K562 (cell line): ENCODE results near the gene EIF4E. TPM values are rescaled to one million over a fixed set of nuclear protein-coding genes. Genes with fewer than 3 reads are reported as not detected.

Source experiments
- ATAC-seq: fragments of 200-7000 bp; cut with Tn5 transposase; 3 replicates; pipeline ENCODE4 v1.9.1; 2020; ENCODE audit warnings: moderate library complexity
- BruUV-seq: library from RNA; stranded (reverse); fragments of 400-500 nt; replicated peaks from 2 replicates; lab custom pipeline; 2021; lab: Mats Ljungman, UMichigan
- CTCF ChIA-PET: fragments of 300-600 bp; formaldehyde crosslinking; extraction: SDS; loops from one replicate; lab custom pipeline; 2021; ENCODE audit warnings: low intra/inter-chr PET ratio; lab: Yijun Ruan, JAX
- POLR2A ChIA-PET: fragments of 300-600, 350-650 bp; sonication (Branson Sonifier 250); formaldehyde crosslinking; extraction: SDS; loops from one replicate; lab custom pipeline; 2021; ENCODE audit warnings: antibody characterized with exemption, inconsistent platforms; lab: Yijun Ruan, JAX
- DNase-seq, 4 experiments: peaks; one replicate each; pipeline versions ENCODE4 v3.0.0 to v3.0.0-alpha.2; 2011 to 2018; ENCODE audit warnings: low spot score in 3 of 4, mixed read lengths in 3 of 4; ENCODE audit errors: extremely low read depth in 1 of 4
- FAIRE-seq: peaks from 2 replicates; lab custom pipeline; 2011; peaks lifted over from hg19 to GRCh38; lab: Jason Lieb, UNC
- H2AFZ ChIP-seq: 2 replicates; pipeline ENCODE4 v1.6.0; 2011; ENCODE audit warnings: low read depth, low read length, control low read depth, inconsistent platforms
- H3K27ac ChIP-seq: fragments of 200-600 bp; 3 replicates; pipeline ENCODE4 v1.8.0; 2011; ENCODE audit warnings: low read depth, mild to moderate bottlenecking, control low read depth, inconsistent platforms, low read length, moderate library complexity, mixed read lengths; ENCODE audit errors: extremely low read depth
- H3K27me3 ChIP-seq, 2 experiments: fragments of 300-600 bp in 1 of 2; 2 replicates in 1 of 2; 3 replicates in 1 of 2; pipeline versions ENCODE4 v1.6.0 to v1.8.0; 2011; ENCODE audit warnings: inconsistent platforms in 2 of 2, low read length in 2 of 2, mild to moderate bottlenecking in 1 of 2, mixed read lengths in 1 of 2, moderate library complexity in 1 of 2; ENCODE audit not compliant: control insufficient read depth in 2 of 2, insufficient read depth in 2 of 2
- H3K36me3 ChIP-seq: fragments of 300-600 bp; 3 replicates; pipeline ENCODE4 v1.8.0; 2011; ENCODE audit warnings: mild to moderate bottlenecking, low read length, inconsistent platforms; ENCODE audit not compliant: control insufficient read depth, insufficient read depth
- H3K4me1 ChIP-seq, 2 experiments: fragments of 200-600 bp in 1 of 2; replicated peaks in 1 of 2; 2 replicates in 1 of 2; 3 replicates in 1 of 2; pipeline versions ENCODE4 v1.5.1 to v1.8.0; 2011; ENCODE audit warnings: inconsistent platforms in 2 of 2, low read length in 2 of 2, mild to moderate bottlenecking in 1 of 2, mixed read lengths in 1 of 2, moderate library complexity in 1 of 2; ENCODE audit not compliant: control insufficient read depth in 2 of 2, insufficient read depth in 2 of 2
- H3K4me2 ChIP-seq: 2 replicates; pipeline ENCODE4 v1.6.1; 2011; ENCODE audit warnings: low read length, control low read depth, inconsistent platforms, mixed read lengths; ENCODE audit not compliant: insufficient read depth
- H3K4me3 ChIP-seq: fragments of 200-600 bp; sonication (generic), shearing (Covaris generic); 2 replicates; pipeline ENCODE4 v1.5.1; 2016; ENCODE audit warnings: control low read depth, inconsistent platforms
- H3K79me2 ChIP-seq: fragments of 200-600 bp; 3 replicates; pipeline ENCODE4 v1.8.0; 2011; ENCODE audit warnings: low read length, inconsistent platforms; ENCODE audit not compliant: control insufficient read depth, insufficient read depth
- H3K9ac ChIP-seq, 2 experiments: 2 replicates each; pipeline versions ENCODE4 v1.6.0 to v1.6.1; 2011; ENCODE audit warnings: low read depth in 2 of 2, low read length in 2 of 2, control low read depth in 1 of 2, inconsistent platforms in 1 of 2, mild to moderate bottlenecking in 1 of 2, mixed read lengths in 1 of 2; ENCODE audit not compliant: insufficient read depth in 1 of 2
- H3K9me1 ChIP-seq: one replicate; pipeline ENCODE4 v1.6.0; 2011; ENCODE audit warnings: inconsistent platforms, mild to moderate bottlenecking, low read length, moderate library complexity; ENCODE audit not compliant: control insufficient read depth, insufficient read depth
- H3K9me3 ChIP-seq: replicated peaks from 2 replicates; pipeline ENCODE4 v1.5.1; 2011; ENCODE audit warnings: low read depth, low read length, inconsistent platforms; ENCODE audit not compliant: control insufficient read depth, insufficient read depth
- H4K20me1 ChIP-seq: replicated peaks from 2 replicates; pipeline ENCODE4 v1.6.1; 2011; ENCODE audit warnings: low read length, inconsistent platforms, mixed read lengths; ENCODE audit not compliant: control insufficient read depth, insufficient read depth
- ARHGAP35 ChIP-seq: fragments of 450-650 bp; IDR thresholded peaks from 2 replicates; pipeline ENCODE4 v1.6.1; 2018; ENCODE audit not compliant: partially characterized antibody
- CTCF ChIP-seq, 3 experiments: IDR thresholded peaks in 2 of 3; conservative IDR thresholded peaks in 1 of 3; 2 replicates each; pipeline ENCODE4 v1.5.1; 2011 to 2012; ENCODE audit warnings: low read length in 3 of 3, mild to moderate bottlenecking in 3 of 3, control low read depth in 2 of 3, improper control_type of control experiment in 1 of 3, inconsistent platforms in 1 of 3, low read depth in 1 of 3, mixed read lengths in 1 of 3, moderate library complexity in 1 of 3; ENCODE audit not compliant: insufficient read depth in 2 of 3
- EHMT2 ChIP-seq: fragments of 450-650 bp; IDR thresholded peaks from 2 replicates; pipeline ENCODE4 v1.6.1; 2018; ENCODE audit warnings: antibody characterized with exemption
- ELK1 ChIP-seq: sonication (generic); formaldehyde crosslinking; IDR thresholded peaks from 2 replicates; pipeline ENCODE4 v1.8.1; 2022; ENCODE audit warnings: missing genetic modification reagents
- FOXJ2 ChIP-seq: fragments of 200-800 bp; sonication (Bioruptor generic); IDR thresholded peaks from 2 replicates; pipeline ENCODE4 v1.6.1; 2016; ENCODE audit warnings: missing genetic modification characterization, missing compliant biosample characterization
- GATA2 ChIP-seq: sonication (generic); formaldehyde crosslinking; IDR thresholded peaks from 2 replicates; pipeline ENCODE4 v1.4.0; 2020; ENCODE audit warnings: mild to moderate bottlenecking, missing genetic modification reagents
- HNRNPH1 ChIP-seq: fragments of 200-400 bp; formaldehyde crosslinking; optimal IDR thresholded peaks from 2 replicates; pipeline ENCODE3; 2017; ENCODE audit warnings: low read depth, mild to moderate bottlenecking, low read length, moderate library complexity
- KHSRP ChIP-seq: fragments of 450-650 bp; IDR thresholded peaks from 2 replicates; pipeline ENCODE4 v1.6.1; 2017
- NBN ChIP-seq: fragments of 450-650 bp; IDR thresholded peaks from 2 replicates; pipeline ENCODE4 v1.6.1; 2016; ENCODE audit warnings: low read depth, mild to moderate bottlenecking
- NCOA4 ChIP-seq: fragments of 450-650 bp; IDR thresholded peaks from 2 replicates; pipeline ENCODE4 v1.6.1; 2018; ENCODE audit warnings: mild to moderate bottlenecking; ENCODE audit not compliant: partially characterized antibody
- RHOXF2B ChIP-seq: fragments of 250-450 bp; sonication (Bioruptor Pico); conservative IDR thresholded peaks from 2 replicates; pipeline ENCODE4 v1.5.1; 2021
- SMARCA4 ChIP-seq: fragments of 450-650 bp; IDR thresholded peaks from 2 replicates; pipeline ENCODE4 v1.6.1; 2016
- TAF7 ChIP-seq: fragments of 450-650 bp; IDR thresholded peaks from 2 replicates; pipeline ENCODE4 v1.6.1; 2016; ENCODE audit warnings: missing genetic modification characterization, missing compliant biosample characterization
- TBP ChIP-seq: optimal IDR thresholded peaks from 2 replicates; pipeline ENCODE3; 2011; ENCODE audit warnings: low read depth, low read length, improper control_type of control experiment
- ZNF282 ChIP-seq: sonication (generic); formaldehyde crosslinking; IDR thresholded peaks from 2 replicates; pipeline ENCODE4 v1.8.1; 2023; ENCODE audit warnings: missing genetic modification reagents
- WGBS: fragments of 100-300 bp; shearing (Covaris generic); methylation state at CpG from one replicate; pipeline ENCODE4 v1.1.6; 2016; ENCODE audit warnings: low coverage, mixed read lengths; ENCODE audit not compliant: insufficient coverage; ENCODE audit errors: missing lambda C conversion rate; 5-methylcytosine and 5-hydroxymethylcytosine counted together
- in situ Hi-C: fragments of 300-500 bp; cut with MboI; formaldehyde crosslinking; loops from 4 replicates; pipeline ENCODE4 v1.15.0; 2018; ENCODE audit warnings: inconsistent platforms, mixed read lengths
- intact Hi-C: fragments of 100-400 bp; cut with micrococcal nuclease; formaldehyde crosslinking; loops from 2 replicates; pipeline ENCODE4 v1.14.2; 2022
- polyA plus RNA-seq, 8 experiments: library from polyadenylated mRNA; depleted of rRNA in 4 of 8; stranded (reverse) in 5 of 8; unstranded in 3 of 8; fragments of >200 nt; fragmentation: Nextera tagmentation in 2 of 8; fragmentation: Illumina TruSeq in 1 of 8; extraction: Ambion mirVana in 2 of 8; extraction: Trizol in 1 of 8; gene quantifications; 2 replicates each; pipeline versions ENCODE4 v1.2.1 to v1.2.3, GENCODE V29; 2011 to 2014; ENCODE audit warnings: inconsistent platforms in 1 of 8, missing spikeins in 1 of 8
- total RNA-seq, 7 experiments: library from RNA; depleted of rRNA in 6 of 7; stranded (reverse); fragments of >200 nt in 6 of 7; fragmentation: Illumina TruSeq in 2 of 7; extraction: Trizol in 2 of 7; gene quantifications; 2 replicates each; pipeline versions ENCODE4 v1.2.1 to v1.2.3, GENCODE V29; 2011 to 2021; ENCODE audit warnings: low replicate concordance in 1 of 7

EIF4E gene
- total and polyA plus RNA-seq, 9 of the 15 experiments (the other 6 are each of a cell fraction or from before 2014, with no cell fraction given), result 164 to 489 (median 179) TPM

- Histone ChIP-seq H3K4me3 (no peak overlapping the region), H3K27ac (no peak overlapping the region), H3K4me2 (no peak overlapping the region), H3K9me3 (no peaks in the 10 kb centered on the region), H4K20me1 (no peaks in the 10 kb centered on the region), H3K4me1 (peaks cover 7 to 12% of the 10 kb centered on the region in 2 experiments; a peak in 4 of 5 replicates), H3K27me3 (no peaks in the 10 kb centered on the region)
- no TSS peak for BruUV-seq
- ATAC-seq, result no peak
- TF ChIP-seq KHSRP, result no peak
- TF ChIP-seq HNRNPH1, result no peak
- no peak for TF ChIP-seq ZNF282 (CRISPR knock-in tag)
- TF ChIP-seq RHOXF2B (CRISPR knock-in tag), result no peak
- TF ChIP-seq, all 486 proteins: peak for 0
- CTCF ChIA-PET, result no interaction called here
- H3K9ac ChIP-seq, result no peak overlapping the region
- in situ Hi-C loops, result no loop called here
- H2AFZ ChIP-seq, result no peak overlapping the region
- intact Hi-C loops, result no loop called here
- no peak for FAIRE-seq
- no peaks in the 10 kb centered on the region for H3K79me2 ChIP-seq
- POLR2A ChIA-PET, result no interaction called here
- no peaks in the 10 kb centered on the region for H3K36me3 ChIP-seq
- H3K9me1 ChIP-seq, result no peaks in the 10 kb centered on the region
- WGBS, result 38% methylated on average over 2 of the region's 2 CpGs
- no peak for DNase-seq
These were observed 30.5 kb upstream of the EIF4E start for GRCh38 chr4:98959411-98959810.

GRCh38 chr4:98958065-98958464, 29.1 kb upstream of the EIF4E start:
- Histone ChIP-seq H3K27ac (no peak overlapping the region), H3K9ac (no peak overlapping the region), H3K79me2 (no peaks in the 10 kb centered on the region), H2AFZ (no peak overlapping the region), H4K20me1 (no peaks in the 10 kb centered on the region), H3K27me3 (no peaks in the 10 kb centered on the region), H3K36me3 (no peaks in the 10 kb centered on the region), H3K4me2 (no peak overlapping the region), H3K9me1 (no peaks in the 10 kb centered on the region), H3K9me3 (no peaks in the 10 kb centered on the region), H3K4me1 (no peaks in the 10 kb centered on the region; a peak in 1 of 5 replicates), H3K4me3 (no peak overlapping the region)
- no peak for DNase-seq
- no peak for FAIRE-seq
- ChIA-PET CTCF (no interaction called here), POLR2A (interaction anchor here (0.6 to 0.7 kb wide), 2 partner anchors 15 to 30 kb away, joined by 3 read pairs; no protein-coding TSS in a partner anchor)
- 71% methylated on average over 2 of the region's 2 CpGs for WGBS
- in situ Hi-C loops (no loop called here), intact Hi-C loops (no loop called here)
- no TSS peak for BruUV-seq
- ATAC-seq, result no peak
- no peak for TF ChIP-seq FOXJ2 (tag)
- no peak for TF ChIP-seq SMARCA4
- no peak for TF ChIP-seq TBP
- no peak for TF ChIP-seq ELK1 (CRISPR knock-in tag)
- no peak for TF ChIP-seq EHMT2
- TF ChIP-seq NCOA4, result no peak
- TF ChIP-seq ARHGAP35, result no peak
- no peak for TF ChIP-seq CTCF (IDR thresholded peaks at IDR 0.05 in 2 of 3, conservative IDR thresholded peaks at IDR 0.05 in 1 of 3; ENCODE audit: insufficient read depth in 2 of 3, low read depth in 1 of 3, low read length in 3 of 3)
- TF ChIP-seq NBN, result no peak
- no peak for TF ChIP-seq TAF7
- no peak for TF ChIP-seq GATA2 (CRISPR knock-in tag)
